Glomerular visceral epithelial cell (primary cell): Measurements from ENCODE around the gene TTYH1.
A peak's percentile ranks its signal among the peaks of the same experiment; 100 is the strongest.

Experiments
- DNase-seq: peaks from one replicate; pipeline ENCODE4 v3.0.0-alpha.2; 2016; ENCODE audit errors: extremely low spot score

Gene TTYH1

GRCh38 chr19:54478677-54479266, 63.5 kb downstream of the TTYH1 start:
- DNase-seq = peak; percentile 43

- no peak for DNase-seq
These were observed 64.8 kb downstream of the TTYH1 start for GRCh38 chr19:54480051-54480450.

GRCh38 chr19:54481326-54481930, 66.2 kb downstream of the TTYH1 start:
- peak; percentile 46 for DNase-seq

- DNase-seq = no peak
These were observed 67.6 kb downstream of the TTYH1 start for GRCh38 chr19:54482889-54483288.

- DNase-seq = no peak
These were observed 69.2 kb downstream of the TTYH1 start for GRCh38 chr19:54484451-54484850.

- DNase-seq = no peak
These were observed 70.6 kb downstream of the TTYH1 start for GRCh38 chr19:54485851-54486250.
